NCI-H187 treated with DMSO at 0.1 percent for 48 hours (cell line): ENCODE results near the gene CCT5.
A peak's percentile ranks its signal among the peaks of the same experiment; 100 is the strongest.
"Not testable (repeated sequence)": the region's sequence is repeated elsewhere in the genome, so short reads cannot be mapped to it uniquely, and the experiment has no call there.

ENCODE experiments used
- DNase-seq: peaks from one replicate; lab custom pipeline; 2025; lab: John Stamatoyannopoulos, UW

The CCT5 gene

DNA sequence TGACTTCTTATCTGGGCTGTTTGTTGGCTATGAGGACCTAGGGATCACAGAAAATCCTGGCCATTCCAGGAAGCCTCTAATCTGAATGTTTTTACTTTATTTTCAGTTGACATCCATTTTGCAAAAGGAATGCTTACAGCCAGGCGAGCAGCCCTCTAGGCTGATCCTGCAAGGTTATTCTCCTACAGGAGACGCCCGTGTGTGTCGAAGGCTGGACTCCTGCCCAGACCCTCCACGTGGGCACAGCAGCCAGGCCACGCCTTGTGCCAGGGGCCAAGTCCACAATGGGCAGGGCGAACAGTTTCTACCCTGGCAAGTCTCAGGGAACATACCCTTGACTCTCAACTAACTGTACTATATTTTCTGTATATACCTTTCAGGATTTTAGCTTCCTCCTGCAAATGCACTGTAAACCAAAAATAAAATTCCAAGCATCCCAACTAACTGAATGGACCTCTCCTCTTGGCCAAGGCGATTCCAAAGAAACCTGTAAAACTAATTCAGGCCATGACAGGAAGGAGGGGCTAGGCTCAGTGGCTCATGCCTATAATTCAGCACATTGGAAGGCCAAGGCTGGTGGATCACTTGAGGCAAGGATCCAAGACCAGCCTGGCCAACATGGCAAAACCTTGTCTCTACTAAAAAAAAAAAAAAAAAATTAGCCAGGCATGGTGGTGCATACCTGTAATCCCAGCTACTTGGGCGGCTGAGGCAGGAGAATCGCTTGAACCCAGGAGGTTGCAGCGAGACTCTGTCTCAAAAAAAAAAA, 51.9 kb downstream of the CCT5 start:
- no peak for DNase-seq

DNA sequence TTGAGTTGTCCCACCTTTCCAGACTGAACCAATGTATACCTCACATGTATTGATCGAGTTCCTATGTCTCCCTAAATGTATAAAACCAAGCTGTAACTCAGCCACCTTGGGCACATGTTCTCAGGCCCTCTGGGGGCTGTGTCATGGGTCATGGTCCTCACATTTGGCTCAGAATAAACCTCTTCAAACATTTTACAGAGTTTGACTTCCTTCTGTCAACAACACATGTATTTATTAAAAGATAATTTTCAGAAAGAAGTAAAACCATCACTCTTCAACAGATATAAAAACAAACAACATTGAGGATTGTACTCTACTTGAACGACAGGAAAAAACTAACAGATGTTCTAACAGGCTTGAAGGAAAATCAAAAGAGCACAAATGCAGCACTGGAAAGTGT, 53.1 kb downstream of the CCT5 start:
- DNase-seq, result no peak

DNA sequence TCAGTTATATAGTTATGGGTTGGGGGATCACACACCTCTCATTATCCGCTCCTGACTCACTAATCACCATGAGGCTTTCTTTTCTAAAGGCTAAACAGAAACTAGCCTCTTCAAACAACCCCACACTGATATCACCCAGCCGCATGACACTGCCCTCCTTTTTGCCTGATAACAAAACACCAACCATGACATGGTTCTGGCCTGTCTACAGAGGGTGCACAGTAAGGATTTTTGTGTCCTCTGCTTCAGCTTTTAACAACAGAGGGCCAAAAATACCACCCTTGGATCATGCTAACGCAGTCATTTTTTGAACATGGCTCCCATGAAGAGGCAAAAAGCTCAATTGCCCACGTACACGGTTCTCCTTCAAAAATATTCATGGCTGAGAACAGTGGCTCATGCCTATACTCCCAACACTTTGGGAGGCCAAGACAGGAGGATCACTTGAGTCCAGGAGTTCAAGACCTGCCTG, 53.7 kb downstream of the CCT5 start:
- no peak for DNase-seq

DNA sequence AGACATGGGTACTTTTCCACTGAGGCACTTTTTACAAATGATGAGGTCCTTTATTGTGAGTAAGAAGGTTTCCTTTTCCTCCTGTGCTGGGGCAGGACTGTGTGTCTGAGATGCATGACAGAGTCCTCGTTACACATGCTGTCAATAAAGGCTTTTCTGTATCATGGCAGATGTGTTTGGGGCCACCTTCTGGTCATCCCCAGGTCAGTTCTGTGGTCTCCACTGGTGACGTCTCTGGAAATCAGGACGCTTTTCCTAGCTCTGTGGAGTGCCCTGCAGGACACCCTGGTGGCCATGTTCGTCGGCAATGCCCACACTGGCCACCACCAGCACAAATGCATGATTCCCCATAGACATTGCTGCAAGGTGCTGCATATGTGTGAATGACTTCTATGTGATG, 54.9 kb downstream of the CCT5 start:
- no peak for DNase-seq

DNA sequence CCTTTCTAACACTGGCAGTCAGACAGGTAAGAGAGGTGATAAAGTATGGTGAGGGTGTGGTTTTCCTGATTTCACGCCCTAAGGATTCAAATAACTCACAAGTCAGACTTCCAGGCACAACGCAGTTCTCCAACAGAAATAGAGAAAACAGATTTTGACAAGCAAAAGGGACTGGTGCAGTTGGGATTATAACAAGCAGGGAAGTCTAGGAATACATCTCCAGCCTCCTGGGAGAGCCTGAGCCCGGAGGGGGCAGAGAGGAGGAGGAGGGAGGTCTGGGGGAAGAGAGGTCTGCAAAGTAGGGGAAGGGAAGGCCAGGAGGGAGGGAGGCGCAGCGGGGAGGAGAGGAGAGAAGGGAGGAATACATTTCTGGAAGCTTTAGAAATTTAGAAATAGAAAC, 56.0 kb downstream of the CCT5 start:
- no peak for DNase-seq

DNA sequence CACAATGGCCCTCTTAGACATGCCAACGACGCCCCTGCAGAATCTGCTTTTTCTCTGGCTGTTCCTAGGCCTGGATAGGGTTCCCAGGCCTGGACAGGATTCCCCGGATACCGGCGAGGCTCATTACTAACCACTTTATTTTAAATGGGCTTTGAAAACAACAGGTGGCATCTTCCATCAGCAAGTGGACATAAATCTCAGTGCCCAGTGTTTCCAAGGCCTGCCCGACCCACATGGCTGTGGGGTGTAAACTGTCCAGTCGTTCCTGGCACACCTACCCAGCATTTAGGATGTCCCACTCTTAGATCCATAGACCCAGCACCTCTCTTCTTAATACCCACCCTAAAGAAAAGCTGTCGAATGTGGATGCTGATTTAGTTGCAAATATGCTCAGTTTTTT, 56.7 kb downstream of the CCT5 start:
- no peak for DNase-seq

DNA sequence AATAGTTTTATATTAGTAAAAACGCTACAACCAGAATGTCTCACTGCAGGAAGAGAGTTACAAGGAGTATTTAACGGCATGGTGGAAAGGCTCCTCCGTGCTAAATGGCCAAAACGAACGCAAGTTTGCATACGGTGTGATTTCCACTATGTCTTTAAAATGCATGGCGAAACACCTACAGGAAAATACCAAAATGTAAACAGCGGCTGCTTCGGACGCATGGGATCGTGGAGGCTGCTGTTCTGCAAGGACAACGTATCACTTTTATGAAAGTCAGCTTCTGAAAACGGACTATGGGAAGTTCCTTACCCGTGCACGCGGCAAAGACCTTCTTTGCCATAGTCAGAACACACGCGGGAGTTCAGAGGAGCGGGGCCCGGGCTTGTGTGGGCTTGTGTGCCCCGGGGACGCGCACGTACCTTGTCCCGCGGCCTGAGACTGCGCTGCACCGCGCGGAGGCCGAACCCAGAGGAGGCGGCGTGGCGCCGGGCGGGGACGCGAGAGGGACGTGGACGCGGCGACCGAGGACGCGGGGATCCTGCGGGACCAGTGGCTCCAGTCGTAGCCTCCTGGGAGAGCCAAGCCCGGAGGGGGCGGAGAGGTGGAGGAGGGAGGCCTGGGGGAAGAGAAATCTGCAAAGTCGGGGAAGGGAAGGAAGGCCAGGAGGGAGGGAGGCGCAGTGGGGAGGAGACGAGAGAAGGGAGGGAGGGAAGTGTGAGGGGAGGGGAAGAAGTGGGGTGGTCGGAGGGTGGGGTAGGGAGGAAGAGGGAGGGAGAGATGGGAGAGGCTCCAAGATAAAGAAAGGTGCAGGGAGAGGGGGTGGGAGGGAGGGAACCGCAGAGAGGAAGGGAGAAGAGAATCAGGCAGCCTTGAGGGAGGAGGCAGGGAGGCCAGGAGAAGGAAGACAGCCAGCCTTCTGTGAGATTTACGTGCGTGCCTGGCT, 57.4 kb downstream of the CCT5 start, which contains the start of gene CMBL:
Gene CMBL, minus strand, starts transcription at position 697 of the 943 bp plus-strand sequence. CDS start 17,140 bp downstream, outside the sequence.
- peak; percentile 22 for DNase-seq

DNA sequence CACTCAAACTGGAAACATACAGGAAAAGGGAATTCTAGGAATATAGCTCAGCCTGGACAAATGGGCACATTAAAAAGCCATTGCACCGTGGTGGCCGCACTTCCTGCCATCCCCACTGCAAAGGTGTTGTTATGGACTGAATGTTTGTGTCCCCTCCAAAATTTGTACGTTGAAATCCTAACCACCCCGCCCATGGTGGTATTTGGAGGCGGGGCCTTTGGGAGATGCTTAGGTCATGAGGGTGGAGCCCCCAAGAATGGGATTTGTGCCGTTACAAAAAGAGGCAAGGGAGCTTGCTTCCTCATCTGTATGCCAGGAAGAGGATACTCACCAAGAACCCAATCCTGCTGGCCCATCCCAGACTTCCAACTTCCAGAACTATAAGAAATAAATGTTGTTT, 58.8 kb downstream of the CCT5 start:
- no peak for DNase-seq

DNA sequence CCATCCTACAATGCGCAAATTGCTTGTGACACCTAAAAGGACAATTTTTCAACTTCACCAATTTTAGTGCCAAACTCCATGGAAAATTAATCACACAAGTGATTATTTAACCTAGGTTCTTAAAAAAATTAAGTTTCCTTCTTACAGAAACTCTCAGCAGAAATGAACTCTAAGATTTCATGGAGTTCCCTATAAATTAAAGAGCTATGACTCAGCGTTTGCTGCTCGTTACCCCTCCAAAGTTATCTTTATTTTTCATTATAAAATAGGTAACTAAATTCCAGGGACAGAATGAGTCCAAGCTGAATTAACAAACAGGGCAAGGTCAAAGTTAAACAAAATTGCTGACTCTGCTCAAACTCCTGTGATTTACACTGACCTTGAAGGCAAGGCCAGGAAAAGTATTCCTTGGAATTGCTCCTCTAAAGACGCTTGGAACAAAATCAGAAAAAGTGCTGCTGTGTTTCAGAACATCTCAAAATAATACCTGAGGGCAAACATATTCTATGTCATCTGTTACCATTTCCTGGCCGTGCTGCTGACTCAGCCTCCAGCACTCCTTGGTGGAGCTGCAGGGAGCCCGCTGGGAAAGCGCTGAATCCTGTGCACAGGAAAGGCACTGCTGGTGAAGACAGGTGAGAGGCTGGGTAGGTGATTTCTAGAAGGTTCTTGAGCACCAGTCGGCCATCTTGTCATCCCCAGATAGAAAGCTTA, 60.1 kb downstream of the CCT5 start:
- no peak for DNase-seq

DNA sequence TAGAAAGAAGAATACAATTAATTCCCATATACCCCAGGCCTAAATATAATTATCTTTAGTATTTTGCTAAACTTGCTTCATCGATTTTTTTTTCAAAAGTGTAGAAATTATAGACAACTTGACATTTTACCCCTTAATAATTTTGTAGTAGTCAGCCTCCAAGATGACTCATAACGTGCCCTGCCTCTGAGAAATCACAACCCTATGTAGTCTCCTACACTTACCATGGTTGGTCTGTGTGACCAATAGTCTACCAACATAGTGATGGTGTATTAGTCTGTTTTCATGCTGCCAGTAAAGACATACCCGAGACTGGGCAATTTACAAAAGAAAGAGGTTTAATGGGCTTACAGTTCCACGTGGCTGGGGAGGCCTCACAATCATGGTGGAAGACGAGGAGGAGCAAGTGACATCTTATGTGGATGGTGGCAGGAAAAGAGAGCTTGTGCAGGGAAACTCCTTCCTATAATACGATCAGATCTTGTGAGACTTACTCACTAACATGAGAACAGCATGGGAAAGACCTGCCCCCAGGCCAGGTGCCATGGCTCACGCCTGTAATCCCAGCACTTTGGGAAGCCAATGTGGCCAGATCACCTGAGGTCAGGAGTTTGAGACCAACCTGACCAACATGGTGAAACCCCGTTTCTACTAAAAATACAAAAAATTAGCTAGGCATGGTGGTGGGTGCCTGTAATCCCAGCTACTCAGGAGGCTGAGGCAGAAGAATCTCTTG, 60.9 kb downstream of the CCT5 start:
- DNase-seq, result not testable (repeated sequence)

DNA sequence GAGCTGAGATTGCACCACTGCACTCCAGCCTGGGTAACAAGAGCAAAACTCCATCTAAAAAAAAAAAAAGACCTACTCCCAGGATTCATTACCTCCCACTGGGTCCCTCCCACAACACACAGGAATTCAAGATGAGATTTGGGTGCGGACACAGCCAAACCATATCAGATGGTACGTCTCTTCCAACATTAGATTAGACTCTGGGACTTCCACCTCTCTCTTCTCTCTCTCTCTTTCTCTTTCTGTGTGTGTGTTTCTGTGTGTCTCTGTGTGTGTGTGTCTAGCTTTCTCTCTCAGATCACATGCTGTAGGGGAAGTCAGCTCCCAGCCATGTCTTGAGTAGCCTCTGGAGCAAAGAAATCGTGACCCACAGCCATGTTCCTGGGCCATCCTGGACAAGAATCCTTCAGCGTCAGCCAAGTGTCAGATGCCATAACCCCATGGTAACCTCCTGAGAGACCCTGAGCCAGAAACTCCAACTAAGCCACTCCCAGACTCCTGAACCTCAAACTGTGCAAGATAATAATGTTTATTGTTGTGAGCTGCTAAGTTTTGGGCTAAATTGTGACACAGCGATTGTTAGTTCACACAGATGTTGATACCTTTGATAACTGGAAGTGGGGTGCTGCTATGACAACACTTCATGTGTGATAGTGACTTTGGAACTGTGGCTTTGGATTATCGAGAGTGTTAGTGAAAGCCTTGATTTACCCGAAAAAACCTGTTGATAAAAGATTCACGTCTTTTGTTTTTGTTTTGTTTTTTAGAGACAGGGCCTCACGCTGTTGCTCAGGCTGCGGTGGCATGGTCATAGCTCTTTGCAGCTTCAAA, 61.7 kb downstream of the CCT5 start:
- no peak for DNase-seq

DNA sequence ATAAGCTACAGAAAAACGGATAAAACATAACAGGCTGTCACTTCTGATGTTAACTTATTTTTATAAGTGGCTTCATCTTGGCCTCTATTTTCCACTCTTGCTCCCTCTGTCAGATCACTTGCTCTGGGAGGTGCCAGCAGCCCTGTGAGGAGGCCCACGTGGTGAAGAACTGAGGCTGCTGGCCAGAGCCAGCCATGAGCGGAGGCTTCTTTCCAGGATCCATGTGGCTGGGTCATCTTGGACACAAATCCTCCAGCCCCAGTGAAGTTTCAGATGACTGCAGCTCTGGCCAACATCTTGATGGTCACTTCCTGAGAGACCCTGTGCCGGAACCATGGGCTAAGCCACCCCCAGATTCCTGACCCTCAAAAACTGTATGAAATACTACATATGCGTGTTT, 65.1 kb downstream of the CCT5 start:
- no peak for DNase-seq
